ENCODE data around the gene CUL7. TPM values are rescaled to one million over a fixed set of nuclear protein-coding genes. Genes with fewer than 3 reads are reported as not detected.

CUL7 gene
- total RNA-seq, 1 experiment from 2014 or later, result 23.5 TPM

- Histone ChIP-seq H3K23ac (ENCODE audit: insufficient read length, low read depth, low read length) (no peak overlapping the region), H3K79me1 (ENCODE audit: insufficient read depth, low read depth, low read length, poor library complexity, severe bottlenecking) (peaks cover 3% of the 10 kb centered on the region), H3K4ac (ENCODE audit: low read depth, low read length) (no peak overlapping the region), H3K18ac (ENCODE audit: insufficient read length, low read depth, low read length) (no peak overlapping the region), H3K9ac (ENCODE audit: extremely low read depth, insufficient read length, low read length) (no peak overlapping the region), H2BK120ac (ENCODE audit: low read depth, low read length, poor library complexity, severe bottlenecking) (no peak overlapping the region), H3K27ac (ENCODE audit: insufficient read length, low read depth, low read length) (no peak overlapping the region), H3K56ac (ENCODE audit: insufficient read length, low read depth, low read length) (no peak overlapping the region), H2BK5ac (ENCODE audit: insufficient read length, low read length) (no peak overlapping the region), H2AFZ (ENCODE audit: low read length) (no peak overlapping the region), H2BK15ac (ENCODE audit: low read depth, low read length) (no peak overlapping the region), H4K20me1 (ENCODE audit: control insufficient read depth, insufficient read depth, insufficient read length) (no peaks in the 10 kb centered on the region), H2AK5ac (ENCODE audit: insufficient read length, low read length) (no peak overlapping the region), H3T11ph (ENCODE audit: low read length) (no peak overlapping the region), H3K9me3 (ENCODE audit: control insufficient read depth, low read depth, low read length) (no peaks in the 10 kb centered on the region), H4K5ac (ENCODE audit: insufficient read length, low read depth, low read length) (no peak overlapping the region), H2BK20ac (ENCODE audit: low read depth, low read length, poor library complexity, severe bottlenecking) (no peak overlapping the region), H4K91ac (ENCODE audit: insufficient read length, low read depth, low read length) (no peak overlapping the region), H3K4me2 (ENCODE audit: insufficient read depth, insufficient read length, low read length) (peak overlapping the region; percentile 74), H3K79me2 (ENCODE audit: insufficient read depth, low read length) (peaks cover 10% of the 10 kb centered on the region; the same call in 1 of the 2 replicates), H2BK12ac (ENCODE audit: insufficient read length, low read depth, low read length) (no peak overlapping the region), H4K8ac (replicated peaks; ENCODE audit: insufficient read length, low read depth, low read length) (no peak overlapping the region), H3K23me2 (ENCODE audit: insufficient read length, low read depth, low read length, poor library complexity, severe bottlenecking) (no peaks in the 10 kb centered on the region), H3K4me1 (ENCODE audit: insufficient read depth, low read length) (0 out of 2 replicates have a peak, but pooled peaks cover 4% of the 10 kb centered on the region), H3K14ac (ENCODE audit: insufficient read depth, low read length) (no peak overlapping the region), H3K27me3 (ENCODE audit: insufficient read depth, low read length) (no peaks in the 10 kb centered on the region)
- TF ChIP-seq CTCF (conservative IDR thresholded peaks at IDR 0.05), result no peak
- no CpG with 5 or more reads among the region's 12 CpGs for WGBS (ENCODE audit: extremely low coverage, insufficient read length, low lambda C conversion rate)
- H3K36me3 Mint-ChIP-seq (ENCODE audit: insufficient read depth in 1 of 3, low read depth in 3 of 3), result peaks cover 10 to 33% (median 17%) of the 10 kb centered on the region in 3 experiments; a peak in 6 of 7 replicates
- H3K4me3 Mint-ChIP-seq, result peak overlapping the region; percentile 93 to 96
- H3K9me3 Mint-ChIP-seq, result no peaks in the 10 kb centered on the region
- peak overlapping the region in 2 of 3 experiments; percentile 29 to 80; a peak in 2 of 7 replicates for H3K27ac Mint-ChIP-seq
- no peaks in the 10 kb centered on the region for H3K27me3 Mint-ChIP-seq (ENCODE audit: low read depth)
- peaks cover 17 to 22% of the 10 kb centered on the region in 2 experiments for H3K4me1 Mint-ChIP-seq
- DNase-seq, result no peak
Observed at GRCh38 chr6:43060755-43061633, 7.3 kb upstream of the CUL7 start.

Measured in H9 (cell line).